8988T (cell line): Measurements from ENCODE around the gene OR51A4.
"Not testable (repeated sequence)": the region's sequence is repeated elsewhere in the genome, so short reads cannot be mapped to it uniquely, and the experiment has no call there.

Source experiments
- DNase-seq: peaks from one replicate; pipeline ENCODE4 v3.0.0; 2011

The OR51A4 gene

DNA sequence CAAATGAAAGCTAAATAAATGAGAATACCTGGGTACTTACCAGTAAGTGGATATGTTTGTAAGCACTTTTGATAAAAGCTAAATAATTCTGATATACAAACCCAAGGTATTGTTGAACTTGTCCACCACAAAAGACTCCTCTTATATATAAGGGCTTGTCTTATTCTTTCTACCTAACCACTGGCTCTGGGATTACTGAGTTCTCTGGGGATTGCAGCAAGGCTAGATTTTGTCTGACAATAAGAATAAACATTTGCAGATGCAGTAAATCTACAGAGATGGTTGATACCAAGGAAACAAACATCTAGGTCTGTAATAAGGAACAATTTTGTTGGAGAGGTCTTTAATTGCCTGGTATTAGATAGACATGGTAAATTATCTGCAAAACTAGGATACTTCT lies at the start of gene OR51A4:
Gene OR51A4, minus strand, starts transcription at position 101 of the 400 bp plus-strand sequence. CDS start 505 bp downstream, outside the sequence.
- no peak for DNase-seq

DNA sequence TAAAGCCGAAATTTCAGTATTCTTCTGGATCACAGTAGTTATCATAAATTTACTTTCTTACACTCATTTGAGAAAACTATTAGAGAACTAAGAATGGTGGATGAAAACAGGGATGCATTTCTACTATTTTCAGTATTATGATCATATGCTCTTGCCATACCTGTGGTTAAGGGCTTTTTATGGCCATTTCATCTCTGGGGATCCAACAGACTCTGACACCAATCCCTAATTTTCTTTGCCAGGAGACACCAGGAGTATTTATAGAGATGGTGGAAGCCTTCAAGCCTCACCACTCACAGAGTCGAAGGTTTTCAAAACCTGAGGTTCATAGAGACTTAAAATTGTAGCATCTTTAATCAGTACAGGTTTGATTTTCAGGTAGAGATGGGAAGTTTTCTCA lies 47.1 kb upstream of the OR51A4 start, which contains the start of gene OR51L1:
Gene OR51L1, plus strand, starts transcription at position 301 of the 400 bp plus-strand sequence. CDS start 4,132 bp downstream, outside the sequence.
- DNase-seq = no peak

GRCh38 chr11:4991060-4991459 lies 43.7 kb upstream of the OR51A4 start:
- no peak for DNase-seq

DNA sequence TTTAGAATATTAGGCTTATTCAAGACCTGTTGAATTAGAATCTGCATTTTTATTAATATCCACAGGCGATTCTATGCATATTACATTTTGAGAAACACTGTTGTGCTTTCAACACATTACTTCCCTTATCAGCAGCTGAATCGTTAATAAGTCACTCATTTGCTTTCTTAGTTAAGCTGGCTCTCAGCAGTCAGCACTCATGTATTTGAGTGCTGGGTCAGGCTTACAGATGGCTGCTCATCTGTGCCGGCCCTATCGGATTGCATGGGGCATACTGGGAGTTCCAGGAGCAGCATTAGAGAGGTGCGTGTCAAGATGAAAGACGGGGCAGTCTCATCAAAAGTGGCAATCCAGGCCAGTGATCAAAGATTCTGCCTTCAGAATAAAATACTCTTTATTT lies 36.4 kb upstream of the OR51A4 start:
- DNase-seq = no peak

DNA sequence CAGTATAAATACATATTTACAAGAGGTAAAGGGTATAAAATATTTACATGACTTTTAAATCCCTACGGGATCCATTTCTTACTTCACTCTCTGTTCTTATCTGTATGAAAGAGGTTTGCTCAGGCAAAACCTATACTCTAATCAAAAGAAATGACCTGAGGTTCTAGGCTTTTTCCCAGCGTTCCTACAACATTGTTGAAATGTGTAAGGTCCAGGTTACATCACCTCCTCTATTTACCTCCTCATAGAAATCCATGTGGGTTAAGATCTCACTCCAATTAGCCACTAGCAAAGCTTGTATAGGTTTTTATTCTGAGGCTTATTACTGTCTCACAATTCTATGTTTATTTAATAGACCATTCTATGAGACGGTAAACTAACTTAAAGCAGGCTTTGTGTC lies 35.3 kb upstream of the OR51A4 start:
- DNase-seq = no peak

DNA sequence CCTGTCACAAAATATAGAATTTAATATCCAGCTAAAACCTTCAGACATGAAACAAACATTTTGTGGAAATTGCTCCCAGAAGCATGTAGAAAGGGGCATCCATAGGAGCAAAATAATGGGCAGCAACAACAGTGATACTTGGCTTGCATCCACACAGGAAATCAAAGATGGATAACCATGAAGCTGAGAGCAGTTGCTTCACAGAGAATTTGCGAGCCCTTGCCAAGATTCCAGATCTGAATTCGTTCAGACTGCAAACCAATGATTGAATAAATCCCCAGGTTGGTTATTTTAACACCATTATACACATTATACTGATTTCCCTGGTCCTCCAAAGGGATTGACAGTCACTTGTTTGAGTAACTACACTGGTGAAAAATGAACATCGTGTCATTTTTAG lies 31.6 kb upstream of the OR51A4 start:
- DNase-seq = no peak

DNA sequence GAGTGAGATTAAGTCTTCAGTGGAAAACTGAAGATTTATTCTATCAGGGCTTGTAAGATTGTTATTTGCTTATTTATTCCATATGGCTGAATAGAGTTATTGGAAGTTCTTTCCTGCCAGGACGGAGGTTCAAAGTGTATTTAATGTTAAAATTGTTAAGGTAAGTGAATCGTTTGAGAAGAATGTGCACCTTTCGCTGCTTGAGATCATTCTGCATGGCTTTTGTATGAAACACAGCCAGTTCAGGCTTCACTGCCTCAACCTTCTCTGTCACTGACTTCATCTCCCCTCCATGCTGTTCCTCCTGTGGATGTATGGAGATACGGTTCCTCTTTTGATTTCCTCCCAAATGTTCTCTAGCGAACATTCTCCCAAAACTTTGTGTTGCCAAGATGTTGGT lies 28.0 kb upstream of the OR51A4 start:
- DNase-seq = no peak

DNA sequence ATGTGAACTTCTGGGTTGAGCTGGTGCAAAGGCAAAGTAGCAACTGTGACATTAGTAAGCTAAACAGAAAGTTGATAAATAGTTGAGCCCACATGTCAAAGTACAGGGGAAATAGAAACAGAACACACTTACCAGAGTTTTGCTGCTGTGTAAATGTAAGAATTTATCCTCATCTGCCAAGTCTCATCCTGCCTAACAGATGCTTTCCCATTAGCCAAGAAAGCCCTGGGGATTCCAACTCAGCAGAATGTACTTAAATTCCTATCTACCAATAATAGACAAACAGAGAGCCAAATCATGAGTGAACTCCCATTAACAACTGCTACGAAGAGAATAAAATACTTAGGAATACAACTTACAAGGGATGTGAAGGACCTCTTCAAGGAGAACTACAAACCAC lies 15.4 kb upstream of the OR51A4 start:
- DNase-seq = no peak

- no peak for DNase-seq
These were observed 13.5 kb upstream of the OR51A4 start for GRCh38 chr11:4960877-4961276.

DNA sequence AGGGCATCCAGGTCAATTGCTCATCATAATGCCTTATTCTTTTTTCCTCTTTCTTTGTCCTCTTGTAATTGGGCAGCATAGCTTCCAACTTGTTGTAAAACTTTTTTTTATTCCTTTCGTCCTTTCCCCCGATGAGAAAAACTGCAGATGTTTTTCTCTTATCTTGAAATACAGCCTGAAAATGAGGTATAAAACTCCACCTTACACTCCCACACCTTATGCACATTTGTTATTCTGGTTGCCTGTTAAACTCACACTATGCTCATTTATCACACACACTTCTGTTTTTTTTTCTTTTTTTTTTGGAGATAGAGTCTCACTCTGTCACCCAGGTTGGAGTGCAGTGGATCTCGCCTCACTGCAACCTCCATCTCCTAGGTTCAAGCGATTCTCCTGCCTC lies 10.0 kb upstream of the OR51A4 start:
- DNase-seq = no peak

DNA sequence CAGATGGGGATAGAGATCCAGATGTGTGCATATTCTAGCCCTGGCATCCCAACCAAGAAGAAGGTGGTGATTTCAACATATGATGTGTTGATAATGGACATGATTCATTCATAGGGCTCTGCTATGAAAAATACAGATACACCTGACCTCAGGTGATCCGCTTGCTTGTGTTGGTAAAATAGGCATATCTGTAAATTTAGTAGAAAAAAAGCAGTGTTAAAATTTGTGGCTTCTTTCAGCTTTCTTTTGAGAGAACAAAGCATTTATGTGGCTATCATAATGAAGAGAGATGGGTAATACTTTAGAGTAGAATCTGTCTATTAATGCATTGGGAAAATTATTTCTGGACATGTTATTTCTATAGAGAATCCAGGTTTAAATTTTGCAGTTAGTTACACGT lies 8.2 kb upstream of the OR51A4 start, which contains the start of gene OR51A2:
Gene OR51A2, minus strand, starts transcription at position 101 of the 400 bp plus-strand sequence. Its CDS starts 0 bp downstream, at position 101.
- DNase-seq = not testable (repeated sequence)

DNA sequence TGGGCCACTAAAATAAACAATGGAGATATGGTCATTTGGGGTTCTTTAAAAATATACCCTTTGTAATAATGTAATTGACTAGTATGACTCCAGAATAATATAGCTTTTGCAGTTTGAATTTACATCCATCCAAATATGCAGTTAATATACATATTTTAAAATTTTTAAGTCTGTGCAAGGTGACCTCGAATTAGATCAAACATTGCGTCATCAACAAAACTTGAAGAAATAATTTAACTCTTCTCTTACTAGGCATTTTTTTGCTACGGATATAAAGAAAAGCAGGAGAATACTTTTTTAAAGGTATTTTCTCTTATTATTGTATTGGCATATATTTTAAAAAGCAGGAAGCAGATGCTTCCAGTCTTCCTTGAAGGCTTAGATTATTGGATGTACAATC lies 10.7 kb downstream of the OR51A4 start:
- no peak for DNase-seq

- no peak for DNase-seq
These were observed 14.7 kb downstream of the OR51A4 start for GRCh38 chr11:4932751-4933150.

DNA sequence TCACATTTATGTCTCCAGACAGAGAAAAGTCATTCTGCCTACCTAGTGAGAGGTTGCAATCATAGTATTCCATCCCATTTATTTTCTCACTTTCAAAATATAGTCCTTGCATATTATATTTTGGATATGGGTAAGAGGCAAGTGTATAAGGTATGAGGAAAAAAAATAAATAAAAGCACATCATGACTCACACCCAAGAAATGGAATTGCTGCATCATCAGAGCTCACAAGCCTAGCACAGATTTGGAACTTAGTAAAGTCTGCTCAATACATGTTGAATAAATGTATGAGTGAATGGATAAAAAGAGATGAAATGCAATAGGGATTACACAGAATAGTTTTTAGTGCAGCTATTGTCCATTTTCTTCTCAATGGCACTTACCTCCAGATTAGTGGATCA lies 20.8 kb downstream of the OR51A4 start:
- no peak for DNase-seq

DNA sequence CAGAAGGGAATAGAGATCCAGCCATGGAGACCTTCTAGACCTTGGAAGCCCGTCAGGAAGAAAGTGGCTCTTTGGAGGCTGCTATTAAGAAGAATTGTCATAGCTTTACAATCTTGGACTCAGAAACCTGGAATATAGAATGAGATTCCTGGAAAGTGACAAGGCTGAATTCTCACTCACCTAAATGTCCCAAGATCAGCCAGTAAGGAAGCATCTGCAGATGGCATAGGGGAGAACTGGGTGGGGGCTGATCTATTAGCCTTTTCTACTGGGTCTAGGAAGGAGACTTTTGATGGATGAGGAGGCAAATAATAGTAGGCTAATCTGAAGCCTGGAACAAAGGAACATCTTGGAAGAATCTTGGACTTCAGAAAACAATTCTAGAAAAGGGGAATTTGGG lies 23.2 kb downstream of the OR51A4 start, which contains the start of gene OR51G1:
Gene OR51G1, minus strand, starts transcription at position 101 of the 400 bp plus-strand sequence. Its CDS starts 0 bp downstream, at position 101.
- no peak for DNase-seq

DNA sequence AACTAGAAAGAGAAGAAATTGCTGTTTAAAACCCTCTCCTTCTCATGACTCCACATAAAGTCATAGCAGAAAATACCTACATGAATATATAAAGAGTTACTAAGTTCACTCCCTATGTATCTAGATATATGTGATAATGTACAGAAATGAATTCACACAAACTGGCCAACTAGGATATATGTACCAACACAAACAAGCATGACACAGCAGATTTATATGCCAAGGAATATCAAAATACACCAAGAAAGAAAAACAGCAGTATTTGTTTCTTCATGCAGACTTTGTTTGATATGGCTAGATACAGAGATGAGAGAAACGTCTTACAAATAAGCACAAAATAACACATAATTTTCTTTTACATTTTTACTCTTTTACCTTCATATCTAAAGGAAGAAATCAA lies 25.1 kb downstream of the OR51A4 start:
- DNase-seq = no peak

GRCh38 chr11:4921796-4922195 lies 25.6 kb downstream of the OR51A4 start:
- no peak for DNase-seq

GRCh38 chr11:4919250-4919649 lies 28.2 kb downstream of the OR51A4 start, which contains the start of gene OR51G2:
Gene OR51G2, minus strand, starts transcription at chr11:4919350. Its CDS starts 3,687 bp downstream, at chr11:4915663.
- DNase-seq = no peak

DNA sequence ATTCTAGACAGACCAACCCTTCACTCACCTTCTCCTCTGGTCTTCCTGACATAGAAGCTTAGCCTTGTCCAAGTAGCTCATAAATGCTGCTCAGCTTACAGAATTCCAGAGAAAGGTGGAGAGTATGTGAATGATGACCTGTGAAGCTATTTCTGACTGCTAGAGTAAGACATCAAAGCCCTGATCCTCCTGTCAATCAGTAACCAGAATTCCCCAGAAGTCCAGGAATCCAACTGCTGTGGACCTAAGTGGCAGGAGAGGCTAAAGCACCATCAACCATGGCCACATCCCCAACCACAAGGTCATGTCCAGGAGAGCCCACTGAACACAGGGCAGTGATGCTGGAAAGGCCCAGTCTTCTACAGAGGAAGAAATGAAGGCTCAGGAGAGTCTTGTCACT lies 30.8 kb downstream of the OR51A4 start:
- no peak for DNase-seq

- DNase-seq = no peak
These were observed 43.9 kb downstream of the OR51A4 start, which contains the start of gene OR51A7 for GRCh38 chr11:4903484-4903883. Gene OR51A7, plus strand, starts transcription at chr11:4903783. Its CDS starts 3,587 bp downstream, at chr11:4907370.
